ENCODE measurements around the gene BAIAP2L1.

The BAIAP2L1 gene

GRCh38 chr7:98267303-98267702, 133.6 kb downstream of the BAIAP2L1 start:
- DNase-seq (ENCODE audit: low read depth) = no peak

- DNase-seq (ENCODE audit: low read depth) = no peak
Measured at GRCh38 chr7:98266840-98267239, 134.1 kb downstream of the BAIAP2L1 start.

- DNase-seq (ENCODE audit: low read depth) = no peak
Measured at GRCh38 chr7:98265841-98266271, 135.0 kb downstream of the BAIAP2L1 start.

- no peak for DNase-seq (ENCODE audit: low read depth)
Measured at GRCh38 chr7:98257701-98258100, 143.2 kb downstream of the BAIAP2L1 start.

- DNase-seq (ENCODE audit: low read depth) = no peak
Measured at GRCh38 chr7:98256431-98256830, 144.5 kb downstream of the BAIAP2L1 start.

GRCh38 chr7:98254951-98255610, 145.8 kb downstream of the BAIAP2L1 start:
- DNase-seq (ENCODE audit: low read depth) = no peak

- DNase-seq (ENCODE audit: low read depth) = no peak
Measured at GRCh38 chr7:98254516-98254915, 146.4 kb downstream of the BAIAP2L1 start.

- DNase-seq (ENCODE audit: low read depth) = no peak
Measured at GRCh38 chr7:98252425-98253054, 148.3 kb downstream of the BAIAP2L1 start.

GRCh38 chr7:98251601-98252424, 149.1 kb downstream of the BAIAP2L1 start, which contains the start of gene TECPR1:
Gene TECPR1 (minus strand): TSS chr7:98252232. CDS start chr7:98246146, 6,086 bp downstream.
- DNase-seq (ENCODE audit: low read depth) = peak; percentile 81

- DNase-seq (ENCODE audit: low read depth) = no peak
Measured at GRCh38 chr7:98251231-98251600, 149.7 kb downstream of the BAIAP2L1 start.

- DNase-seq (ENCODE audit: low read depth) = no peak
Measured at GRCh38 chr7:98250789-98251188, 150.1 kb downstream of the BAIAP2L1 start.

GRCh38 chr7:98249106-98249505, 151.8 kb downstream of the BAIAP2L1 start:
- DNase-seq (ENCODE audit: low read depth) = no peak

GRCh38 chr7:98248156-98248555, 152.7 kb downstream of the BAIAP2L1 start:
- DNase-seq (ENCODE audit: low read depth) = no peak

- DNase-seq (ENCODE audit: low read depth) = no peak
Measured at GRCh38 chr7:98244871-98245270, 156.0 kb downstream of the BAIAP2L1 start.

- DNase-seq (ENCODE audit: low read depth) = no peak
Measured at GRCh38 chr7:98242934-98243333, 158.0 kb downstream of the BAIAP2L1 start.

- DNase-seq (ENCODE audit: low read depth) = no peak
Measured at GRCh38 chr7:98242342-98242741, 158.5 kb downstream of the BAIAP2L1 start.

- DNase-seq (ENCODE audit: low read depth) = no peak
Measured at GRCh38 chr7:98241674-98242241, 159.1 kb downstream of the BAIAP2L1 start.

Data from stromal cell of bone marrow (primary cell).